IMR-90 (cell line): Measurements from ENCODE around the gene ADAMTS9. TPM values are rescaled to one million over a fixed set of nuclear protein-coding genes. Genes with fewer than 3 reads are reported as not detected.

Experiments used
- ATAC-seq: fragments of 200-7000 bp; cut with Tn5 transposase; 2 replicates; pipeline ENCODE4 v1.9.1; 2020; ENCODE audit warnings: low read depth, mild to moderate bottlenecking, moderate library complexity
- BruUV-seq: library from RNA; stranded (reverse); fragments of 400-500 nt; replicated peaks from 2 replicates; lab custom pipeline; 2021; lab: Mats Ljungman, UMichigan
- CTCF ChIA-PET: fragments of 300-600 bp; formaldehyde crosslinking; extraction: SDS; loops from one replicate; lab custom pipeline; 2021; ENCODE audit warnings: antibody characterized with exemption; lab: Yijun Ruan, JAX
- POLR2A ChIA-PET: fragments of 300-600 bp; sonication (Branson Sonifier 250); formaldehyde crosslinking; loops from one replicate; lab custom pipeline; 2022; ENCODE audit warnings: antibody characterized with exemption; ENCODE audit not compliant: unreplicated experiment; lab: Charles Lee
- DNase-seq: peaks from one replicate; pipeline ENCODE4 v3.0.0; 2013
- H2AFZ ChIP-seq: replicated peaks from 2 replicates; pipeline ENCODE3; 2013; ENCODE audit warnings: low read length, mild to moderate bottlenecking; ENCODE audit not compliant: poor library complexity
- H2AK5ac ChIP-seq: 2 replicates; pipeline ENCODE4 v1.6.1; 2013; ENCODE audit warnings: low read depth, low read length, inconsistent platforms
- H2AK9ac ChIP-seq: replicated peaks from 2 replicates; pipeline ENCODE3; 2013; ENCODE audit warnings: mild to moderate bottlenecking, low read depth, low read length, moderate library complexity; ENCODE audit not compliant: poor library complexity
- H2BK120ac ChIP-seq: 2 replicates; pipeline ENCODE4 v1.6.1; 2013; ENCODE audit warnings: low read depth, low read length, inconsistent platforms
- H2BK15ac ChIP-seq: 3 replicates; pipeline ENCODE4 v1.6.1; 2013; ENCODE audit warnings: low read depth, low read length, inconsistent platforms
- H2BK20ac ChIP-seq: 2 replicates; pipeline ENCODE4 v1.6.1; 2013; ENCODE audit warnings: low read depth, mild to moderate bottlenecking, inconsistent platforms, low read length, moderate library complexity
- H2BK5ac ChIP-seq: 2 replicates; pipeline ENCODE4 v1.6.1; 2013; ENCODE audit warnings: mild to moderate bottlenecking, low read depth, low read length, inconsistent platforms; ENCODE audit not compliant: poor library complexity, severe bottlenecking
- H3K14ac ChIP-seq: replicated peaks from 2 replicates; pipeline ENCODE4 v1.6.1; 2013; ENCODE audit warnings: low read depth, low read length, inconsistent platforms
- H3K18ac ChIP-seq: 2 replicates; pipeline ENCODE4 v1.6.1; 2013; ENCODE audit warnings: low read depth, low read length, control low read depth
- H3K23ac ChIP-seq: 2 replicates; pipeline ENCODE4 v1.6.1; 2013; ENCODE audit warnings: low read depth, low read length, inconsistent platforms
- H3K27ac ChIP-seq: 2 replicates; pipeline ENCODE4 v1.5.1; 2013; ENCODE audit warnings: mild to moderate bottlenecking, control low read depth, low read length; ENCODE audit not compliant: insufficient read depth
- H3K27me3 ChIP-seq: 2 replicates; pipeline ENCODE4 v1.6.1; 2013; ENCODE audit warnings: low read length; ENCODE audit not compliant: control insufficient read depth, insufficient read depth
- H3K36me3 ChIP-seq: 2 replicates; pipeline ENCODE4 v1.6.1; 2013; ENCODE audit warnings: low read length, mixed read lengths; ENCODE audit not compliant: control insufficient read depth, insufficient read depth
- H3K4ac ChIP-seq: 2 replicates; pipeline ENCODE4 v1.6.1; 2013; ENCODE audit warnings: low read depth, low read length, inconsistent platforms
- H3K4me1 ChIP-seq: 2 replicates; pipeline ENCODE4 v1.6.1; 2013; ENCODE audit warnings: low read length, mixed read lengths; ENCODE audit not compliant: control insufficient read depth, insufficient read depth
- H3K4me2 ChIP-seq: 2 replicates; pipeline ENCODE4 v1.6.1; 2013; ENCODE audit warnings: low read depth, mild to moderate bottlenecking, control low read depth, low read length, moderate library complexity
- H3K4me3 ChIP-seq: 2 replicates; pipeline ENCODE4 v1.5.1; 2013; ENCODE audit warnings: low read depth, mild to moderate bottlenecking, control low read depth, low read length, moderate library complexity; ENCODE audit not compliant: insufficient read depth
- H3K56ac ChIP-seq: 2 replicates; pipeline ENCODE4 v1.6.1; 2013; ENCODE audit warnings: low read length, inconsistent platforms; ENCODE audit not compliant: insufficient read depth; ENCODE audit errors: extremely low read depth
- H3K79me1 ChIP-seq, 2 experiments: 2 replicates each; pipeline ENCODE4 v1.6.1; 2013; ENCODE audit warnings: low read length in 2 of 2, inconsistent platforms in 1 of 2, low read depth in 1 of 2
- H3K9ac ChIP-seq: 2 replicates; pipeline ENCODE4 v1.6.1; 2013; ENCODE audit warnings: low read depth, low read length, control low read depth
- H3K9me1 ChIP-seq: 2 replicates; pipeline ENCODE4 v1.6.1; 2013; ENCODE audit warnings: low read length, inconsistent platforms; ENCODE audit not compliant: insufficient read depth
- H3K9me3 ChIP-seq: 2 replicates; pipeline ENCODE4 v1.6.1; 2013; ENCODE audit warnings: low read length; ENCODE audit not compliant: control insufficient read depth, insufficient read depth
- H4K20me1 ChIP-seq: 2 replicates; pipeline ENCODE4 v1.6.1; 2013; ENCODE audit warnings: low read length, inconsistent platforms; ENCODE audit not compliant: insufficient read depth
- H4K5ac ChIP-seq: 2 replicates; pipeline ENCODE4 v1.6.1; 2013; ENCODE audit warnings: mild to moderate bottlenecking, low read depth, low read length, control low read depth
- H4K8ac ChIP-seq, 2 experiments: 2 replicates each; pipeline ENCODE4 v1.6.1; 2013; ENCODE audit warnings: low read depth in 2 of 2, low read length in 2 of 2, control low read depth in 1 of 2, inconsistent platforms in 1 of 2
- H4K91ac ChIP-seq: 2 replicates; pipeline ENCODE4 v1.6.1; 2013; ENCODE audit warnings: low read depth, low read length, inconsistent platforms; ENCODE audit not compliant: insufficient read depth
- CEBPB ChIP-seq: IDR thresholded peaks from 2 replicates; pipeline ENCODE4 v1.6.1; 2012; ENCODE audit warnings: low read depth, low read length, improper control_type of control experiment
- FOS ChIP-seq: fragments of 150-350 bp; IDR thresholded peaks from 2 replicates; pipeline ENCODE4 v1.6.1; 2016; ENCODE audit warnings: low read depth, low read length
- MAFK ChIP-seq: IDR thresholded peaks from 2 replicates; pipeline ENCODE4 v1.6.1; 2012; ENCODE audit warnings: low read depth, low read length, improper control_type of control experiment
- MXI1 ChIP-seq: IDR thresholded peaks from 2 replicates; pipeline ENCODE4 v1.6.1; 2012; ENCODE audit warnings: low read depth, mild to moderate bottlenecking, low read length, moderate library complexity, borderline replicate concordance
- NFE2L2 ChIP-seq: fragments of 150-350 bp; IDR thresholded peaks from 2 replicates; pipeline ENCODE4 v1.6.1; 2016; ENCODE audit warnings: low read depth, mild to moderate bottlenecking, low read length
- RFX5 ChIP-seq: IDR thresholded peaks from 2 replicates; pipeline ENCODE4 v1.8.0; 2012; ENCODE audit warnings: low read depth, mild to moderate bottlenecking, low read length, moderate library complexity
- SMC3 ChIP-seq: fragments of 150-350 bp; IDR thresholded peaks from 2 replicates; pipeline ENCODE4 v1.6.1; 2016; ENCODE audit warnings: low read depth, mild to moderate bottlenecking, antibody characterized with exemption, low read length, moderate library complexity
- USF2 ChIP-seq: fragments of 150-350 bp; IDR thresholded peaks from 2 replicates; pipeline ENCODE4 v1.6.1; 2017; ENCODE audit warnings: mild to moderate bottlenecking, antibody characterized with exemption, low read length, low read depth
- WGBS, 2 experiments: methylation state at CpG; one replicate each; pipeline versions ENCODE4 v1.1.5 to v1.1.7; 2013; ENCODE audit warnings: missing lambda C conversion rate in 2 of 2; ENCODE audit not compliant: insufficient read length in 1 of 2; ENCODE audit errors: extremely low coverage in 2 of 2; 5-methylcytosine and 5-hydroxymethylcytosine counted together
- dilution Hi-C: fragments of 300-500 bp; cut with HindIII; formaldehyde crosslinking; loops from one replicate; pipeline ENCODE4 v1.14.3; 2018; ENCODE audit warnings: low sequenced_read_pairs; ENCODE audit not compliant: unreplicated experiment
- in situ Hi-C: fragments of 300-500 bp; cut with MboI; formaldehyde crosslinking; loops from 3 replicates; pipeline ENCODE4 v1.14.3; 2019; ENCODE audit warnings: low sequenced_read_pairs, inconsistent platforms, mixed read lengths
- intact Hi-C: fragments of 100-400 bp; cut with micrococcal nuclease; formaldehyde crosslinking; loops from 2 replicates; pipeline ENCODE4 v1.10.0; 2022
- polyA plus RNA-seq, 3 experiments: library from polyadenylated mRNA; depleted of rRNA; stranded (reverse); fragments of >200 nt; gene quantifications; 2 replicates each; pipeline ENCODE4 v1.2.3, GENCODE V29; 2012; ENCODE audit warnings: low replicate concordance in 1 of 3
- total RNA-seq: library from RNA; depleted of rRNA; stranded (reverse); fragments of >200 nt; gene quantifications from 2 replicates; pipeline ENCODE4 v1.2.3, GENCODE V29; 2012

The ADAMTS9 gene
- total and polyA plus RNA-seq, 2 of the 4 experiments (the other 2 are of a cell fraction), result 0.55 to 1.1 TPM

GRCh38 chr3:64509206-64509605, 178.6 kb downstream of the ADAMTS9 start:
- Histone ChIP-seq H3K56ac (no peak overlapping the region), H3K4me1 (peaks cover 6% of the 10 kb centered on the region; the same call in 1 of the 2 replicates), H3K9ac (no peak overlapping the region), H3K9me1 (no peaks in the 10 kb centered on the region; the same call in 1 of the 2 replicates), H3K9me3 (peaks cover 4% of the 10 kb centered on the region), H2AFZ (no peak overlapping the region), H2BK20ac (peak overlapping the region; percentile 54), H3K79me1 (no peaks in the 10 kb centered on the region), H4K91ac (no peak overlapping the region), H3K14ac (0 out of 2 replicates have a peak overlapping the region, but pooled peaks have one; percentile 14), H2BK5ac (no peak overlapping the region), H3K36me3 (no peaks in the 10 kb centered on the region), H2AK9ac (no peak overlapping the region), H3K23ac (no peak overlapping the region), H2AK5ac (no peak overlapping the region), H3K27me3 (no peaks in the 10 kb centered on the region), H3K18ac (peak overlapping the region; percentile 67; the same call in 1 of the 2 replicates), H3K4me2 (no peak overlapping the region), H3K27ac (no peak overlapping the region), H3K4me3 (no peak overlapping the region), H4K5ac (peak overlapping the region; percentile 39; the same call in 1 of the 2 replicates), H2BK15ac (0 out of 3 replicates have a peak overlapping the region, but pooled peaks have one; percentile 31), H4K8ac (no peak overlapping the region), H2BK120ac (no peak overlapping the region), H4K20me1 (no peaks in the 10 kb centered on the region), H3K4ac (no peak overlapping the region)
- ATAC-seq (peak; percentile 31), DNase-seq (peak; percentile 48)
- TF ChIP-seq MAFK (no peak), MXI1 (no peak), USF2 (no peak), RFX5 (no peak), FOS (no peak), SMC3 (no peak), CEBPB (0 out of 2 replicates have a peak, but pooled peaks have one; percentile 9), NFE2L2 (no peak)
- ChIA-PET CTCF (no interaction called here), POLR2A (no interaction called here)
- WGBS, 2 experiments, result no CpG with 5 or more reads among the region's 5 CpGs
- in situ Hi-C loops (no loop called here), dilution Hi-C loops (no loop called here), intact Hi-C loops (no loop called here)
- BruUV-seq, result no TSS peak
